HG03571 (cell line): ENCODE data around the gene KRT81.
"Not testable (repeated sequence)": the region's sequence is repeated elsewhere in the genome, so short reads cannot be mapped to it uniquely, and the experiment has no call there.

ENCODE experiments used
- ATAC-seq: cut with Tn5 transposase; IDR thresholded peaks from one replicate; pipeline ENCODE4 v1.9.1; 2021; ENCODE audit not compliant: unreplicated experiment

Gene KRT81

GRCh38 chr12:52278575-52279421, 12.5 kb downstream of the KRT81 start:
- ATAC-seq, result no peak

GRCh38 chr12:52277486-52278245, 13.7 kb downstream of the KRT81 start:
- no peak for ATAC-seq

GRCh38 chr12:52275686-52276085, 15.6 kb downstream of the KRT81 start:
- no peak for ATAC-seq

GRCh38 chr12:52274521-52275120, 16.7 kb downstream of the KRT81 start, which contains the start of gene KRT86:
KRT86 (plus strand) TSS chr12:52274645; CDS start chr12:52301917, 27,272 bp downstream.
- no peak for ATAC-seq

- ATAC-seq, result no peak
Measured at GRCh38 chr12:52271158-52271557, 20.2 kb downstream of the KRT81 start.

- ATAC-seq, result no peak
Measured at GRCh38 chr12:52270541-52271070, 20.7 kb downstream of the KRT81 start.

- ATAC-seq, result no peak
Measured at GRCh38 chr12:52268212-52268611, 23.1 kb downstream of the KRT81 start.

GRCh38 chr12:52267699-52268098, 23.6 kb downstream of the KRT81 start:
- no peak for ATAC-seq

GRCh38 chr12:52267266-52267665, 24.1 kb downstream of the KRT81 start:
- no peak for ATAC-seq

GRCh38 chr12:52266514-52266913, 24.8 kb downstream of the KRT81 start:
- no peak for ATAC-seq

- ATAC-seq, result no peak
Measured at GRCh38 chr12:52264435-52264825, 26.9 kb downstream of the KRT81 start.

GRCh38 chr12:52263761-52264434, 27.4 kb downstream of the KRT81 start:
- ATAC-seq, result no peak

GRCh38 chr12:52262286-52262685, 29.0 kb downstream of the KRT81 start:
- no peak for ATAC-seq

- ATAC-seq, result no peak
Measured at GRCh38 chr12:52261208-52261484, 30.2 kb downstream of the KRT81 start.

GRCh38 chr12:52260361-52261207, 30.8 kb downstream of the KRT81 start:
- ATAC-seq, result no peak

GRCh38 chr12:52259657-52260243, 31.6 kb downstream of the KRT81 start:
- no peak for ATAC-seq

GRCh38 chr12:52258335-52258901, 32.9 kb downstream of the KRT81 start:
- ATAC-seq, result no peak

- ATAC-seq, result not testable (repeated sequence)
Measured at GRCh38 chr12:52257922-52258321, 33.4 kb downstream of the KRT81 start.

- ATAC-seq, result no peak
Measured at GRCh38 chr12:52257074-52257551, 34.2 kb downstream of the KRT81 start.
